Measurements from ENCODE around the gene CDC42EP4. TPM values are rescaled to one million over a fixed set of nuclear protein-coding genes. Genes with fewer than 3 reads are reported as not detected.
"Not testable (repeated sequence)": the region's sequence is repeated elsewhere in the genome, so short reads cannot be mapped to it uniquely, and the experiment has no call there.

The CDC42EP4 gene
- total RNA-seq, 1 donor from 2014 or later: 25.0 TPM

DNA sequence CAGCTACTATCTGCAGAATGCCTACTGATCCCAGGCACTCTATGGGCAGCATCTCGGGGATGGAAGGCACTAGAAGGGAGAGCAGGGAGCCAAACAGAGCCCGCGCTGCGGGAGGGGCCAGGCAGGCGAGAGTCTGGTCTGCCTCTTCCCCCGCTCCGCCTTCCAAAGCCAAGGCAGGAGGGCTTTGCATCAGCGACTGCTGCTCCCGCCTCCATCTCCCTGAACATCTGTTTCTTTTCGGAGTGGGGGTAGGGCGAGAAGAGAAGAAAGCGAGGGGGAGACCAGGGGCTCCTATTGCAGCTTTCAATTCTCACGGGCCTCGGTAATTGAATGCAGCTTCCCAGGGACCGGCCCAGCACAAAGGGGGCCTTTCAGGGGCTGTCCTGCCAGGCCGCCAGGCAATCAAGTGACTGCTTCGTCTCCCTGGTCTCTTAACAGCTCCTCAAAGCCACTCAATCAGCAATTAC is 31.4 kb upstream of the CDC42EP4 start:
- no peak for DNase-seq (ENCODE audit: extremely low read depth, low read depth, low spot score)

DNA sequence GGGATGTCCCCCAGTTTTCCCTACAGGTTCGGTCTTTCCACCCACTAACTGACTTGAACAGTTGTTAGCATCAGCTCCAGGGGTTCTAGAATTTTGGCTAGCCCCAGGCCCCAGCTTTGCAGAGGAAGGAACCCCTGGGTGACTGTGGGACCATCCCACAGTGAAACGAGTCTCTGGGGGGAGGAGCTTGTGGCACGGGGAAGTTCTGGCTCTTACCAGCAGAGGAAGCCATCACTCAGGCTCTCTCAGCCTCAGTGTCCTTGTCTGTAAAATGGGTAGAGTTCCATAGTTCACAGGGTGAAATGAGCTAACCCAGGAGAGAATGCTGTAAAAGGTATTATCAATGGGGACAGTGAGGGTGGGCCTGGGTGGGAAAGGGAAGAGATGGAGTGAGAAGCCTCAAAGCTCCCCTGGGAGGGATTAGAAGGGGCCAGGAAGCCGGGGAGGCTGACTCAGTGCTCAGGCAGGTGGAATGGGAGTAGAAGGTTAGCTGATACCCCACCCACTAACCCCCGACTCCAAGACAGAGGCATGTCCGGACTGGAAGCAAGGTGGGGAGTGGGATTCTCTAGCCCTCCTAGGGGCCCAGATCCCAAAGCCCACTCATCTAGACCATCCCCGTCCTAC is 30.9 kb upstream of the CDC42EP4 start:
- no peak for DNase-seq (ENCODE audit: extremely low read depth, low read depth, low spot score)

DNA sequence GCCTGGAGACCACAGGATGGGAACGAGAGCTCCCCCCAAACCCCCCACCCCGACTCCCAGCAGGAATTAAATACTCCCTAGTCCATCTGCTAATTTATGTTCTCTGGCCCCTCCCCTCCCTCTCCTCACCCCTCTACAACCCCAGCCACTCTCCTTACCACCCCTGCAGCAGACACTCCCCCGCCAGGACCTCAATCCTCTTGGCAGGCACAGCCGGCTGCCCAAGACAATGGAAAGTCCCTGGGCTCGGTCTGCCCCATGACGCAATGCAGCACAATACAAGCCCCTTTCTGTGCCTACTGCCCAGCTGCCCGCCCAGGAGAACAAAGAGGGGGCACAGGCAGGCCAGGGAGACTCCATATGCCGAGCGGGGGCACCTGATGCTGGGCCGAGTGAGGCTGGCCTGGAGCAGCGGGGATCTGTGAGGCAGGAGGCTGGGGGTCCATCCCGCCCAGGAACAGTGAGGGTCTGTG is 30.3 kb upstream of the CDC42EP4 start:
- peak; percentile 27 for DNase-seq (ENCODE audit: extremely low read depth, low read depth, low spot score)

DNA sequence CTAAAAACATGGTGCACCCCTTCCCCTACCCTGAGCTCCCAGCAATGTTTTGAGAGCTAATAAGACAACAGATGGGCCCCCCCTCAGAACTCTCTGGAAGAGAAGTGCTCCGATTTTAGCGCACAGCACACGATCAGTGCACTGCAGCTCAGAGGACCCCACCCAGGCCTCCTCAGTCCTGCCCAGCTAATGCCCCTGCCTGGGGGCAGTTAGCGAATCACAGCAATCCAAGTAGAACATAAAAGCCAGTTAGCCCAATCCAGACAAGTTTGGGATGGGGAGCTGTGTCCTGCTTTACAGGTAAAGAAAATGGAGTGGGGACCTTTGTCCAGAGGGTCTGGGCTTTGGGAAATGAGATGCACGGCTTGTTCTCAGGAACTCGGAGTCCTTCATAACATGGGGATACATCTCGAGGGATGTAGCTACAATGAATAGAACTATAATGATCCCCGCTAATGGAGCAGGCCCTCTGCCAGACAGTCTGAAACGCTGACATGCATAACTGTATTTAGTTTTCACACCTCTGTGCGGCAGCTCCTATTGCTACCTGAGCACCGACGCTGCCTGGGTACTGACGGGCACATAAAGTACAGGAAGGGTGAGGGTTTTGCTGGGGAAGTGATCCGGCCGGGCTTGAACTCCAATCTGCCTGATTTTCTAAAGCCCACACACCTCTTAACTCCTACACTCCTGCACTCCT is 29.7 kb upstream of the CDC42EP4 start:
- DNase-seq (ENCODE audit: extremely low read depth, low read depth, low spot score): no peak

DNA sequence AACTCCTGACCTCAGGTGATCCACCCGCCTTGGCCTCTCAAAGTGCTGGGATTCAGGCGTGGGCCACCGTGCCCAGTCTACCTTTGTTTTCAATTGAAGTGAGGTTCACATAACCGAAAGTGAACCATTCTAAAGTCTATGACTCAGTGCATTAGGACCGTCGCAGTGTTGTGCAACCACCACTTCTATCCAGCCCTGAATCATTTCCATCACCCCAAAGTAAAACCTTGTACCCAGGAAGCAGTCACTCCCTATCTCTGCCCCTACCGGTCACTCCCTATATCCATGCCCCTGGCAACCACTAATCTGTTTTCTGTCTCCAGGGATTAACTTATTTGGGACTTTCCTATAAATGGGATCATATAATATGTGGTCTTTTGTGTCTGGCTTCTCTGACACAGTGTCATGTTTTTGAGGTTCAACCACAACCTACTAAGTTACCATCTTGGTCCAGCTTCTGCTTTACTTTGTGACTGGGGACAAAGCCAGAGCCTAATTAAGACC is 28.3 kb upstream of the CDC42EP4 start:
- no peak for DNase-seq (ENCODE audit: extremely low read depth, low read depth, low spot score)

DNA sequence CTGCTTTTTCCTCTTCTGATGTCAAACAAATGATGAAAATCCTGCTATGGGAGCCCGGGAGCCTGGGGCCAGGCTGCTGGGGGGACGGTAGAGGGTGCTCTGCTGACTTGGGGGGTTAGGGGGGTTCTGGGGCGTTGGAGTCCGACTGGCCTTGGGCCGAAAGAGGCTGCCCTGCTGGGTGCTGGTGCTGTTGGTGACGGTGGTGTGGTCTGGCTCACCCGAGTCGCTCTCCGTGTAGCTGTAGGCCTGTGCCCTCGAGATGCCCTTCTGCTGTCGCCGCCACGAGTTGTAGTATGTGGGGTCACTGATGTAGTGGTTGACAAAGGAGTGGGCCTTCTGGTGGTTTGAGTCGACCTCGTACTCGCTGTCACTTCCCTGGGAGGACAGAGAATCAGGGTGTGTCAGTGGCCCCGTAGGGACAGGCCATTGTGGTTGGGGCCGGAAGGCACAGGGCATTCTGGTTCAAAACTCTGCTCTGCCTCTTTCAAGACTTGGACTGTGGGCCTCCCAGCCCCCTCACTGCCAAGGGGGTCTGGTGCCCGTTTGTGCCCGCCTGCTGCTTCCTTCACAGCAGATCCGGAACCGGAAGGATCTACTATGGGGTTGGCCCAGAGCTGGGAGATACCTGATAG is 26.9 kb upstream of the CDC42EP4 start:
- no peak for DNase-seq (ENCODE audit: extremely low read depth, low read depth, low spot score)

DNA sequence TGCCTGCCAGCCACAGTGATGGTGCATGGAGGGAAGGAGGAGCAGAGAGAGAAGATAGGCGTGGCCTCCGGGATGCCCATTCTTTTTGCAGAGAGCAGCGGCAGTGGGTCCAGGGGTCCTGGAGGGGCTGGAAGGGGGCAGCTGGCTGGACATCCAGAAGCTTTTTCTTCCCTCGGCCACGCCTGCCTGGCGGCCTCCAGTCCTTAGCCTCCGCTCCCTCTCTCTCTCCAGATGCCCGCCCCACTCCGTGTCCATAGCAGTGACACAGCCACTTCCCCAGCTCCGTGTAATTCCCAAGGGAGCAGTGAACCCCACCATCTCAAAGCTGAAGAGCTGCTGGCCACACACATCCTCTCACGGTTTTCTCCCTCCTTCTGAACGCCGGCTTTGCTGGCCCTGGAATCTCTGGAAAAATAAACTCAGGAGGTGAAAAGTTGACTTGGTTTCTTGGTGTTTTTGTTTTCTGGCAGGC is 26.3 kb upstream of the CDC42EP4 start:
- no peak for DNase-seq (ENCODE audit: extremely low read depth, low read depth, low spot score)

DNA sequence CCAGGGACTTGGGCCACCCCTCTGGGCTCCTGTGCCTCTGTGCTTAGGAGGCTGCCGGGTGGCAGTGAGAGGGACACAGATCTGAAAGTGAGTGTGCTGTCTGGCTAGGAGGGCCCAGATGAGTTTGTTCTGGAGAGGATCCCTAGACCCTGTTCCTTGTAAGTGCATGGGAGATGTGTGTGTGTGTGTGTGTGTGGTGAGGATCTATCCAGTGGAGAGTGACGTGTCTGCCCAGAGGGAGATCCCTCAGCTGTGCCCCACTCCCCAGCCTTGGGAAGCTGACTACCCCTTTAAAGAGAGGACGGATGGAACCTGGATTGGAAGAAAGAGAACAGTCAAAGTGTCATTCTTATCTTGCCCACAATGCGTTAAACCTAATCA is 25.5 kb upstream of the CDC42EP4 start:
- DNase-seq (ENCODE audit: extremely low read depth, low read depth, low spot score): no peak

DNA sequence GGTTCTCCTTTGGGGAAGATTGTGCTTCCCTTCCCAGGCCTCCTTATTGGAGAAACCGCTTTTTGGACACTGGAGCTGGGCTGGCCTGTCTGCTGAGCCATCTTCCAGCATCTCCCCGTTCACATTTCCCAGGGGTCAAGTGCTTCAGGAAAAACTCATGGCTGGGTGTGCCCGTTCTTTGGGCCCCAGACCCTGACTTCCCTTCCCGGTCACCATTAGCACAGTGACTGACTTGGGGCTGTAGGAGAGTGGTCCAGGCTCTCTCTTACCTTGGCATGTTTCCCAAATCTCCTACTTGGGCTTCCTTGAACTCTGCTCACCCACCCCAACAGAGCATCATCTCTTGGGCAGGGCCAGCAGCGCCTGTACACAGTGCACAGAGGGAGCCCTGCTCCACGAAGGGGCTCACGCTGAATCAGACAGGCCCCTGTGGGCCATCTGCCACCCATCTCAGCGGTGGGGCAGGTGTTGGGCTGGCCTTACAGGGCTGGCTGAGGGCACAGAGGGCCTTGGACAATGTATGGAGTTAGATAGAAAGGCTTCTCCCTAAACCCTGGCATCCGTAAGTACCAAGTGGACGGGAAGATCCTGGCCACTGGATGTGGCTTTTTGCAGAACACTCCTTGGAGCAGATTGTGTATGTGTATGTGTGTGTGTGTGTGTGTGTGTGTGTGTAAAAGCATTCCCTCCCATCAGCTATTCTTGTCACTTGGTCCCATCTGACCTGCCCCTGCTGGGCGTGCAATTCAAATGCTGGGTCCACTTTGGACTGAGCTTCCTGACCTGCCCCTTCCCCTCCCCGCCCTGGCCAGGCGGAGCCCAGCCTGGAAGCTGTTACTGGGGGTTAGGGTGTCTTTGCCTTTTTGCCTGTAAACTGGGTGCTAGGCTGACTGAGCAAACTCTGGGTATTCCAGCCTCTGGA is 24.9 kb upstream of the CDC42EP4 start:
- DNase-seq (ENCODE audit: extremely low read depth, low read depth, low spot score): no peak

DNA sequence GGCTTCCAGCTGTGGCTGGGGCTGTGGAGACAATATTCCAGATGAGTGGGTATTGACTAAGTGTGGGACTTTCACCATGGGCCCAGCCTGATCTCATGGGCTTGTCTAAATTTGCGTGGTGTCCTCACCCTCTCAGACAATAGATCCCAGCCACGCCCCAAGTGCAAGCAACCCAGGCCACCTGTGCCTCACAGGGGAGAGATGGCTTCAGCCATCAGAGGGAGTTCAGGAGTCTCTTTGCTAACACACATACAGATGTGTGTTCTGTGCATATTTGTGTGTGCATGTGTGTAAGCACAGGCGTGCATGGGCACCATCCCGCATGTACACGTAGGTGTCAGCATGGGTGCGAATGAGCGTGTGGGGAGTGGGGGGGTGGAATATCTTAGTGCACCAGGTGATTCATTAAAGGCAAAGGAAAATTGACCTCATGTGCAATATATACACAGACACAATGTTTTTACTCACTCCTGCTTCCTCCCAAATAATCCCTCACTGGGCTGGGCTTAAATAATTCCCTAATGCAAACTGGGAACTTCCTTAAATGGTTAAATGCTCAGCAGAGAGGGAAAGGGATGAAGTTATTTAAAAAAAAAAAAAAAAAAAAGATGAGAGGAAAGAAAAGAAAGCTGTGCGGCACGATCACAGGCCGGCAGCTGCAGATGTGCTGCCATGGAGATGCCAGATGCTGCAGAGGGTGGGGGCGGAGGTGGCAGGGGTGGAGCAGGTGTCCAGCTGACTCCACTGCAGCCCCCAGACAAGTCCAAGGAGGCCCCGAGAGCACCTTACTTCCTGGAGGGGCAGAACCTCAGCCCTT is 24.0 kb upstream of the CDC42EP4 start:
- DNase-seq (ENCODE audit: extremely low read depth, low read depth, low spot score): no peak

DNA sequence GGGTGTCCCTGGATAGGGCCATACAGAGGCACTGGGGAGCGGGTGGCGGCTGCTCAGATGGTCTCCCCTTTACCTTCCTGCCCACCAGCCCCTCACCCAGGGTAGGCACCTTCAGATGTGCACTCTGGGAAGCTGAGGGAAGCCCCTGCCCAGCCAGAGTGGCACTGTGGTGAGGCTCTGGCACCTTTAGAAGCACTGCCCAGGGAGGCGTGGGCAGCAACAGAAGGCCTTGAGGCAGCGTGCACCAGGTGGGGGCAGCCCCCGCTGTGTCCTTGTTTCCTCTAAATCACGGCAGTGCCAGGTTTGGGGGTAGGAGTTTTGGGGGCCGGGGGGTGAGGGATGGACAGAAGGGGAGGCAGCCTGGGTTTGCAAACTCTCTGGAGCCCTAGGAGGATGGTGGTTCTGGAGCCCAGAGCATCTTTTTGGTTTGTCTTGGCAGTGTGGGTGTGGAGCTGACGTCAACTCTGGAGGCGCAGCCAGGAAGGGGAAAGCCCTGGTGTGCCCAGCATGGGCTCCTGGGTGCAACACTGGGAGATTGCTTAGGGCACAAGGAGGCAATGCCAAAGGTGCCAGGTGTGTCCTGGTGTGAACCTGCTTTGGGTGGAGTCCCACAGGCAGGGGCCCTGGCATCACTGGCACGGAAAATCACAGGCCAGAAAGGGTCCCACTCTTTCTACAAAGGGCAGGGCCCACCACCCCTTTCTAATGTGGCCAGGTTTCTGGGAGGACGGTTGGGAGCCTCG is 23.1 kb upstream of the CDC42EP4 start:
- DNase-seq (ENCODE audit: extremely low read depth, low read depth, low spot score): no peak

DNA sequence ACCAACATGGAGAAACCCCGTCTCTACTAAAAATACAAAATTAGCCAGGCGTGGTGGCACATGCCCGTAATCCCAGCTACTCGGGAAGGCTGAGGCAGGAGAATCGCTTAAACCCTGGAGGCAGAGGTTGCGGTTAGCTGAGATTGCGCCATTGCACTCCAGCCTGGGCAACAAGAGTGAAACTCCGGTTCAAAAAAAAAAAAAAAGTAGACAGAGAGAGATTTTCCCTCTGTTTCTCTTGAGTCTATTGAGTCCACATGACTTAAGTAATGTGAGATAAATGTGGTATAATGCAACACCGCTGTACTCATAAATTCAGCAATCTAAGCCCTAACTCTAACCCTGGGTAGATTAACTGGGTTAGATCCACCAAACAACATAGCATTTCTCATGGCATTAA is 21.6 kb upstream of the CDC42EP4 start:
- not testable (repeated sequence) for DNase-seq (ENCODE audit: extremely low read depth, low read depth, low spot score)

DNA sequence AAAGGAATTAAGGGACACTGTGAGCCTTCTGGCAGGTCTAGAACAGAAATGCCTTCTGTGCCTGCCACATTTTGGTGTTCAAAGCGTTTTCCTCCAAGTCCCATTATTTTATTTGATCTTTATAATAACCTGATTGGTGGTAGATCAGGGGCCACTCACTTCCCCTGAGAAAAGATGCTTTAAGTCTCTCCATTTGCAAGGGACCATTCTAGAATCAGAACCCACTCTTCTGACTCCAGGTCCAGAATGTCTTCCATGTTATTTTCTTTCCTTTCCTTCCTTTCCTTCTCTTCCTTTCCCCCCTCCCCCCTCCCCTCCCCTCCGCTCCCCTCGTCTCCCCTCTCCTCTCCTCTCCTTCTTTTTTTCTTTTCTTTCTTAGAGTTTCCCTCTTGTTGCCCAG is 19.3 kb upstream of the CDC42EP4 start:
- DNase-seq (ENCODE audit: extremely low read depth, low read depth, low spot score): no peak

DNA sequence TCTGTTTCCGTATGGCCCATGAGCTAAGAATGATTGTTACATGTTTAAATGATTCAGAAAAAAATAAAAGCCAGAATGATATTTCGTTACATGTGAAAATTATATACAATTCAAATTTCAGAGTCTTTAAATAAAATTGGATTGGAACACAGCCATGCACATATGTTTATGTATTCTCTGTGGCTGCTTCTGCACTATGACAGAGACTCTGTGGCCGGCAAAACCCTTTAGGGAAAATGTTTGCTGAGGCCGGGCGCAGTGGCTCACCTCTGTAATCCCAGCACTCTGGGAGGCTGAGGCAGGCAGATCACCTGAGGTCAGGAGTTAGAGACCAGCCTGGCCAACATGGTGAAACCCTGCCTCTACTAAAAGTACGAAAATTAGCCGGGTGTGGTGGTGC is 15.9 kb upstream of the CDC42EP4 start:
- no peak for DNase-seq (ENCODE audit: extremely low read depth, low read depth, low spot score)

DNA sequence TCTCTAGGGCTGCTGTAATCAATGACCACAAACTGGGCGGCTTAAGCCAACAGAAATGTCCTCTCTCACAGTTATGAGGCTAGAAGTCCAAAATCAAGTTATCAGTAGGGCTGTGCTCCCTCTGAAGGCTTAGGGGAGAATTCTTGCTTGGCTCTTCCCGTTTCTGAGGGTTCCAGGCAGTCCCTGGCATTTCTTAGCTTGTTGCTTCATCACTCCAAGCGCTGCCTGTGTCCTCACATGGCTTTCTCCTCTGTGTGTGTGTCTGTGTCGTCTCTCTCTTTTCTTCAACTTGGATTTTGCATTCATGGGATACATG is 13.7 kb upstream of the CDC42EP4 start:
- DNase-seq (ENCODE audit: extremely low read depth, low read depth, low spot score): no peak

DNA sequence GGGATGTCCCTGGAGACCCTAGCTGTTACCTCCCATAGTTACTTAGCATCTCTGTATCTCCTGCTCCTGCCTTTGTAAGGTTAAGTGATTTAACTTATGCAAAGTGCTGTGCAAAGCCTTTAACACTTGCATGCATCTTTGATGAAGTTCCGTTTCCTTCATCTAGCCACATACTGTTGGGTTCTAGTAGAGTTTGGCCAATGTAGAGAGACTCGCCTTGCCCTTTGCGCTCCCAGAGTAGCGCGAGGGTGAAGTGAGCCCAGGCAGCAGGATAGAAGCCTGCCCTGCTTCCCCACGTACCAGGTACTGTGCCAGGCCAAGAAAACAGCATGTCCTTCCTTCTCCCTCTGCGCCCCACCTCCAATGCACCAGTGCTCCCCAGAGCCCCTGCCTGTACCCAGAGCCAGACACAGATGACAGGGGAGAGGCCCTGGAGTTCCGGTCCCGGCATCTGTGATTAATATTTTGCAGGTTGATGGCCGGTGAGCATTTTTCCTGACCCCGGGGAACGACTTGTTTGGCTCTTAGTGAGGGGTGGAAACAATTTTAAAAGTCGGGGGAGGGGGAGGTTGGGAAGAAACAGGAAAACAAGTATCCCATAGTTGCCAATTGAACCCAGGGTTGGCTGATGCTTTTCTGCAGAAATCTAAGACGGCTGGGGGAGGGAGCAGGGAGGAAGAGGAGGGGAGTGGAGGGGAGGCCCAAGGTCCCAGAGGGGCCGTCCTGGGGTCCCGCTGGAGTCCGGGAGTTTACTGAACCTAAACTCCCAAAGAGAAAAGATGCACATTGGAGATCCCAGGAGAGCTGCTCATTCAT is 13.1 kb upstream of the CDC42EP4 start:
- no peak for DNase-seq (ENCODE audit: extremely low read depth, low read depth, low spot score)

DNA sequence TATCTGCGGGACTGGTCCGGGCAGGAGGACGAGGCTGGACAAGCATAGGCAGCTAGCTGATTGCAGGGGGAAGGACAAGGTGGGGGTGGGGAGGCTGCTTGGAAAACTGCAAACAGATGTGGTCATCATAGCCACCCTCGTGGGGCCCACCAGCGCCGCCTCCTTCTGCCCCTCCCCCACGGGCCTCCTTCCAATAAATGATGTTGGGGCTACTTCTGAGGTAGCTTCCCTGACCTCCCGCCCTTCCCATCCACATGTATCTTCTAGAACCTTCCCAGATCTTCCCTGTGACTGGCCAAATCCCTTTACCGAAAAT is 12.3 kb upstream of the CDC42EP4 start:
- DNase-seq (ENCODE audit: extremely low read depth, low read depth, low spot score): no peak

DNA sequence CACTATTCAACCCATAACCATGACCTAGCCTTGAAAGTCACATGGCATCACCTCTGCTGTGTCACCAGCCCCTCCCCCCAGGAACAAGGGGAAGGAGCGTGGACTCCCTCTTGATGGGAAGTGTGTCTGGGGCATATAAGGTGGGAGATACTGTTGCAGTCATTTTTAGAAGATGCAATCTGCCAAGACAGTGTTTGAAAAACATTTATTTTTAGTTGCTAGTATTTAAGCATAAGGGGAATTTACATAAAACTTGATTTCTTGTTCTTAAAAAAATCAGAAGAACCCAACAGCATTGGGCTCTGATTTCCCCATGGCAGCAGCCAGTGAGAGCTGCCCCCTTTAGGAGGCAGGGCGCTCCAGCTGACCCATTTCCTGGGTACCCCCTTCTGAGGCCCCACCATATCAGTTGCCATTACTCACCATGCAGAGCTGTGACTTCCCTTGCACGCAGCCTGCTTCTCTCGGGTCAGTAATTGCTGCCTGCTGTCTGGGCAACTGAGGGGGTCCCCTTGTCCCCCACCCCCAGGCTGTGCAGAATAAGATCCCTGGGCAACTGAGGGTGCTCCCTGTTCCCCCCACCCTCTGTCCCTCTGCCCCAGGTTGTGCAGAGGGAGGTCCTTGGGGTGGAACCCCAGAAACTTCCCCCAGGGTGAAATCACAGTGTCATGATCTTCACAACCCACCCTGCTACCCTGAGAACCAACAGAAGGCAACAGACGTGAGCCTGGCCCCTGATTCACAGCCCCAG is 11.8 kb upstream of the CDC42EP4 start:
- no peak for DNase-seq (ENCODE audit: extremely low read depth, low read depth, low spot score)

All from glomerular endothelial cell (primary cell).